Cardiac septum (tissue), 1 donor: ENCODE data around the gene ETV5. TPM values are rescaled to one million over a fixed set of nuclear protein-coding genes. Genes with fewer than 3 reads are reported as not detected.

Experiments
- DNase-seq: peaks from one replicate; pipeline ENCODE4 v3.0.0-alpha.2; 2020; ENCODE audit warnings: low spot score
- intact Hi-C: fragments of 100-400 bp; cut with DNase I; formaldehyde crosslinking; loops from one replicate; pipeline ENCODE4 v1.14.0; 2022
- total RNA-seq: library from RNA; stranded (reverse); fragmentation: NEBNext Ultra II Directional; extraction: Animal tissue kit (Norgen Biotek cat#: 25700); gene quantifications from one replicate; pipeline ENCODE4 v1.2.1, GENCODE V29; 2021
- donor health status: DM: no; HTN: no; CAD: no.

ETV5 gene
- total RNA-seq, 1 donor from 2014 or later: 17.4 TPM

- no peak for DNase-seq
- intact Hi-C loops: loop anchor here (5.0 kb wide), 1 partner anchor 113 kb away; no protein-coding TSS in a partner anchor
Observed at GRCh38 chr3:186099178-186099577, 9.7 kb downstream of the ETV5 start.

- no peak for DNase-seq
- intact Hi-C loops: loop anchor here (5.0 kb wide), 1 partner anchor 114 kb away; no protein-coding TSS in a partner anchor
Observed at GRCh38 chr3:186098740-186099139, 10.1 kb downstream of the ETV5 start.

DNA sequence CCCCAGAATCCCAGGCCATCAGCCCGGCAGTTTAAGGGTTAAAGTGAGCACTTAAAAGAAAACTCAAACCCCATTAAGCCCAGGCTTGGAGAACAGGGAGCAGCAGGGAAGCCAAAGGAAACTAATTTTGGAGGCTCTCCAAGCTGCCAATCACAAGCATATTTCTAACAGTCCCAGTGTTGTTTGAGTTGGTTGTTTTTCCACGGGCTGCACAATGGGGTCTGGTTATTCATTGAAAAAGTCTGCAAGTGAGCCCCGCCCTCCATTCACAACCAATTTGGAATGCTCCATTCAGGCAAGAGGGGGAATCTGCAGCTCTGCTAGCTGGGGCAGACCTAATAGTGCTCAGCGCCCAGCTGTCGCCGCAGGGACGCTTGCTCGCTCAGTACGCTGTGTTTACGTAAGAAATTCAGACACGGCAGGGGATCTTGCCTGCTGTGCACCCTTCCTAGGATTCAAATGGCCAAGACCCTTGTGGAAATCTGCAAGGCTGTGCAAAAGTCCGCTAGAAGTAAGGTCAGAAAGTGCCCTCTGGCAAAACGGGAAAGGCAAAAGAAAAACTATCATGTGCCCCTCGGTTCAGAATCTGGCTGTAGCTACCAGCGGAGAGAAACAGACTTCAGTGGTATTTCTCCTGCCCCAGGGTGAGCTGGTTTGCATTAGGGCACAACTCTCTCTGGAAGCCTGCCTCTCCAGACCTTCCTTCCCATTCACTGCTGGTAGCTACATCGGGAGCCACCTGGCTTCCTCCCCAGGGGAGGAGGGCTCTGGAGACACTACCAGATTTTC is 11.0 kb downstream of the ETV5 start:
- intact Hi-C loops: loop anchor here (5.0 kb wide), 1 partner anchor 114 kb away; no protein-coding TSS in a partner anchor

DNA sequence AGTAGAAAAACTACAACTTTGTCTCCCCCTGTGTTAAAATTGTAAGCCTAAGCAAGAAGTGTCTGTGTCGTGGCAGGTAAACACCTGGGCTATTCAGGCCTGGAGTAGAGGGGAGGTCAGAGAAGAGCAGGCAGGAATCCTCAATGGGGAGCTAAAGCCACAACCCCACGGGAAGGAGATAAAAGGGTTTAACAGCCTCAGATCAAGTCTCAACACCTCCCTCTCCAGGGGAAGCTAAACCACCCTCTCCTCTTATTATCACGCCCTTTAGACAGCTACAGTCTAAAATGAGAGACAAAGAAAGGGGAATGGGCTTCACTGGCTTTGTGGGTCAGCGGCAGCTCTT is 11.6 kb downstream of the ETV5 start:
- DNase-seq: no peak
- intact Hi-C loops: loop anchor here (5.0 kb wide), 1 partner anchor 115 kb away; no protein-coding TSS in a partner anchor

More for the DNA sequence above, 11.0 kb downstream of the ETV5 start:
- DNase-seq: no peak

GRCh38 chr3:186096290-186096689 is 12.6 kb downstream of the ETV5 start:
- intact Hi-C loops: loop anchor here (5.0 kb wide), 1 partner anchor 116 kb away; no protein-coding TSS in a partner anchor
- no peak for DNase-seq

GRCh38 chr3:186095561-186096081 is 13.3 kb downstream of the ETV5 start:
- intact Hi-C loops: loop anchor here (5.0 kb wide), 1 partner anchor 117 kb away; no protein-coding TSS in a partner anchor
- no peak for DNase-seq

DNA sequence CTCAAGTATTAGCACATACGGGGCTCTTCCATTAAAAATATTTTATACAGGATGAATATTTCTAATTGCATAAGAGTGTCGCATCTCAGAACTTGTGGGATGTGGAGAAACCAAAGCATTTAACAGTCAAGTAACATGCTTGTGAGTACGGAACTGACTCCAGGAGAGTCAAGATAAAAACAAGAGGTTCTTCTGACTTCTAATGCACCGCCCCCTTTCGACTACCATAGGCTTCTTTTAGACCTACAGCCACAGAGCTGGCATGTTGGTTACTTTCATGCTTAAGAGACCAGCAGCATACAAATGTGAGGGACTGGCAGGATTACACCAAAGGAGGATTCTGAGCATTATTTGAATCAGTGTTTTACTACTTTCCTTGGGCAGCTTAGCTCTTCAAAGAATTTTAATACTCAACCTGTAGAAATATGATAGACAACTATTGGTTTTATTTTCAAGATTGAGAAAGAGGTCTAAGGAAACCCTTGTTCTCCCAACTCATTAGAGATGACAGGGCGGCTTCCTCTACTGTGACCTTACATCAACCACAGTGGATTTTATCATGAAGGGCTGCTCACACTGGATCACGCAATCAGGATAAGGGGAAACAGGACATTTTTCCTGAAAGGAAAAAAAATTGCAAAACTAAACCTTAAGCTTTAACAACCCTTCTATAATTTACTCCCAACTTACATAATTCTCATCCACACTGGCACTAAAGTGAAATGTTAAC is 14.0 kb downstream of the ETV5 start:
- no peak for DNase-seq
- intact Hi-C loops: loop anchor here (5.0 kb wide), 1 partner anchor 117 kb away; no protein-coding TSS in a partner anchor

DNA sequence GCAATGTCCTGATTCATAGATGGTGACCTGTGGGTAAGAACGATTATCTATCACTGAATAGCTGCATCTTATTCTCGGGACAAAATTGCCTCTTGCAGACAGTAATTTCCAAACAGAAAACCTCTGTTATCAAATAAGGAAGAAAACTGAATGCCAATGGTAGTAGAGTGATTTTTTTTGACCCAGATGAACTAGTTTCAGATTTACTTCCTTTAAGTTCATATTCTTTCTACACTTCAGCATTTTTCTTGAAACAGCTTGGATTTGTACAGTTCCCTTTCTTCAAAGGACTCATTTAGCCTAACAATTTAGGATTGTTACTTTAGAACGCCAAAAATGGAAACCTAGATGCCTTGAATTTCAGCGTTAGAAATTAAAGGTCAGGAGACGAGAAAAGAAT is 14.6 kb downstream of the ETV5 start:
- intact Hi-C loops: no loop called here
- no peak for DNase-seq

- DNase-seq: no peak
- intact Hi-C loops: no loop called here
Observed at GRCh38 chr3:186093271-186093900, 15.5 kb downstream of the ETV5 start.

DNA sequence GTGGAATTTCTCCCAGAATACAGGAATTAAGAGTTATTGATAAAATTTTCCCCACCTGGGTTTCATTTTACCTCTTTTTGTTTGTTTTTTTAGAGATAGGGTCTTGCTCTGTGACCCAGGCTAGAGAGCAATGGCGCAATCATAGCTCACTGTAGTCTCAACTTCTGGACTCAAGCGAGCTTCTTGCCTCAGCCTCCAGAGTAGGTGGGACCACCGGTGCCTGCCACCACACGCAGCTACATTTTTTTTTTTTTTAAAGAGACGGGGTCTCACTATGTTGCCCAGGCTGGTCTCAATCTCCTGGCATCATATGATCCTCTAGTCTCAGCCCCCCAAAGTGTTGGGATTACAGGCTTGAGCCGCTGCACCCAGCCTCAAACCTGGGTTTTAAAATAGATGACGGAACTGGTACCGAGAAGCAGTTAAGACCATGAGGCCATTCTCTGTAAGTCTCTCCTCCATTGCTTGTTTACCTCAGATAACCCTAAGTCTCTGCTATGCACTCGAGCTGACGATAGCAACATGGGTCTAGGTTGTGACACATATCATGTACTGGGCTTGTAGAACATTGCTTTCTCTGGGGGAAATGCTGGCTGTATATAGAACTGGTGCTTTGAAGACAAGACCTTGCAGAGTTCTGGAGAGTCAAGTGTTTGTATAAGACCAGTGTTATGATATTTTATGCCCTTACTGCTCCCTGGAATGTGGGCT is 16.4 kb downstream of the ETV5 start:
- intact Hi-C loops: no loop called here

DNA sequence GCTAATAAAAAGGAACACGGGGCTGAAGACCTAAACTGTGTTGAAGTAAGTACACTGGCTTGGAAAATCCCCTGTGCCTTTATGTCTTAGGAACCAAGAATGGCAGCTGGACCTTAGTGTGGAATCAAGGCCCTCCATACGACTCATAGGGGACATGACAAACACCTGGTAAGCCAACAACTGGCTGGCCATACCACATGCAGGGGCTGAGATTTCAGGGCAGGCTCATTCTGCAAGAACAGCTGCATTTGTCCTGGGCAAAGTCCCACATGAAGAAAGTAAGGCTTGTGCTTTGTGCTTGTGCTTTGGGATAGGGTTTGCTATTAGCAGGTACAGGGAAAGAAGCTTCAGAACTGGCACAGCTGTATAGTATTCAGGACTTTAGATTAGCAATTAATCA is 18.0 kb downstream of the ETV5 start:
- intact Hi-C loops: no loop called here
- DNase-seq: no peak

More for the DNA sequence above, 16.4 kb downstream of the ETV5 start:
- no peak for DNase-seq

DNA sequence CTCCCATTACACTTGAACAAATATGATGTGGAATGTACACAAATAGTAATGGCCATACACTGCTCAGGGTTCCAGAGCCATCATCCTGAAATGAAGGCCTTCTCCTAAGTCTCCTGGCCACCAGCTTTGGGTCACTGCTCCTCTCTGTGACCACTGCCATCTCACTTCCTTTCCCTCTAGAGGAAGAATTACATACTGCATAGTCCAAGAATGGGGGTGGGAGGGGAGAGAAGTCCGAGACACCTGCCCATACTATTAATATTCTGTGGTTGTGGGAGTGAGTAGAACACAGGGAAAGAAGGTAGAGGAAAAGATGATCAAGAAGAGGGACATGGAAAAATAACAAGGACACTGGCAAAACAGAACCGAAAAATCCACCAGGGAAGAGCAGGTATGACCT is 20.6 kb downstream of the ETV5 start:
- no peak for DNase-seq
- intact Hi-C loops: no loop called here

- intact Hi-C loops: no loop called here
Observed at GRCh38 chr3:186084264-186084663, 24.6 kb downstream of the ETV5 start.

DNA sequence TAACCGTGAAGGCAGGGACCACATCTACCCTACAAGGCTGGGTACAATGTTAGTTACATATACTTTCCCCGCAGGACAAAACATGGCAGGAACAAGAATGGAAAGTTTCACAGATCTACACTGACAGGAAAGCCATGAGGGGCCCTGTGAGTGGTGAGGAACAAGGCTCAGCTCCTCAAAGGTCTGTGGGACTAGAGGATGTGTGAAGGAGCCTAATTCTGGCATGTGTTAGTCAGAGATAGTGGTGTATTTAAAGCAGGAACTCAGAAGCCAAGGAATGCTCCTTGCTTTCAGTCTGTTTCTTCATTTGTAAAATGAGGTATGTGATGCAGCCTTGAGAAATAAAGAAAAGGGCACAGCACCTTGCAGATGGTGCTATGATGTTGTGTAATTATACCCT is 25.1 kb downstream of the ETV5 start:
- no peak for DNase-seq
- intact Hi-C loops: no loop called here

More at GRCh38 chr3:186084264-186084663, 24.6 kb downstream of the ETV5 start:
- DNase-seq: no peak

- no peak for DNase-seq
- intact Hi-C loops: no loop called here
Observed at GRCh38 chr3:186082150-186082549, 26.7 kb downstream of the ETV5 start.

DNA sequence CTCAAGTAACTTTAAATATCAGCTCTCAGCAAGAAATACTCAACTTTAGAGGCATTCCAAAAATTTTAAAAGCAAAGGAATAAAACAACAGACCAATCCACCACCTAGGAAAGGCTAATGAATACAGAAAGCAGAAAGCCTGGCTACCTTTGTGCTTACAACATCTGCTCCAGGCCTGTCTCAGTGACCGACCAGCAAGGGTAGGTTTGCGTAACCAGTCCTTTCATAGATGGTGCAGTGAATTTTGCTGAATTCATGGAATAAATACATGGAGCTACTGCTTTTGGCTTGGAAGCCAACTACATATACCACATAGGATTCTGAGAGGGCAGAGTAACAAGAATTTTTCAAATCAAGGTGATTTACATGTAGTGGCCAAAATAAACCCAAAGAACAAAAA is 27.2 kb downstream of the ETV5 start:
- intact Hi-C loops: no loop called here
- DNase-seq: no peak

DNA sequence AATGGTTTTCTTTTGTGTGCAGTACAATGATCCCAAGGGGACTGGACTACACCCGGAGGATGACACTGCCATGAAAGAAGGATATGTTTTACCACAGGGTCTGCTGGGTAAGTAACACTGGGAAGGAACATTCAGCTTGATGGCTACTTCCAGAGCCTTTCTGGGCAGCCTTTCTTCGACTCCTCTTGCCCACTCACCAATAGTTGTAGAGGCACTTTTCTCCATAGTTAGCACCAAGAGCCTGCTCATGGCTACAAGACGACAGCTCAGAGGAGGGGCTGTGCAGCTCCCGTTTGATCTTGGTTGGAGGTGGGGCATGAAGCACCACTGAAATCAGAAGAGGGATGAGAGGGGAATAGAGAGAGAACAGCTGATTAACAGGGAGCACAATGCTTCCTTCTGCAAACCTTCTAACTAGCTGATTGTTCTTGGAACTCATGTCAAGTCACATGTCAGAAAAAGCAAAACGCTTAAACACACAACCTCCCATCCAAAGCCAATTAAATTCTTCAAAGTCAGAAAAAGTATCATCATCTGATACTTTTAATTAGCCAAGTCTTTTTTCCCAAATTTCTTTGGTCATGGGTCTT is 27.9 kb downstream of the ETV5 start:
- intact Hi-C loops: no loop called here
- DNase-seq: no peak

- no peak for DNase-seq
- intact Hi-C loops: no loop called here
Observed at GRCh38 chr3:186079925-186080324, 29.0 kb downstream of the ETV5 start.

DNA sequence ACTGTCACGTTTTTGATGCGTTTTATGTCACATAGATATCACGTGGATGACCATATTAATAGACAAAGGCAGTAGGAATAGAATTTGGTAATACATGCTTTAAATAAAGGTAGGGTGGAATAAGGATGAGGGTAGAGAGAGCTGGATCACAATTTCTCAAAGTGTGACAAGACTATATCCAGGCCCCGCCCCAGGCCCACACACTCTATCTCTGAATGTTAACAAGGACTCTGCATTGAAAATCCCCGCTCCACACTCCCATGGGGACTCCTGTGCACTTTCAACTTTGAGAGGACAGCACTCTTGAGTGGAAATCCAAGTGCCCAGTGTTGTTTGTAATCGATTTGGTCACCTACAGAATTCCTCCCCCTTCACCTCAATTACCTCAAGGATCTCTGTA is 31.4 kb downstream of the ETV5 start:
- intact Hi-C loops: no loop called here
- DNase-seq: no peak
